SKM-1 treated with dmso at 0.1 percent for 144 hours (cell line): Measurements from ENCODE around the gene ABAT.
"Not testable (repeated sequence)": the region's sequence is repeated elsewhere in the genome, so short reads cannot be mapped to it uniquely, and the experiment has no call there.

Experiments
- DNase-seq: peaks from one replicate; lab custom pipeline; 2025; ENCODE audit not compliant: unreplicated experiment; lab: John Stamatoyannopoulos, UW

Gene ABAT

DNA sequence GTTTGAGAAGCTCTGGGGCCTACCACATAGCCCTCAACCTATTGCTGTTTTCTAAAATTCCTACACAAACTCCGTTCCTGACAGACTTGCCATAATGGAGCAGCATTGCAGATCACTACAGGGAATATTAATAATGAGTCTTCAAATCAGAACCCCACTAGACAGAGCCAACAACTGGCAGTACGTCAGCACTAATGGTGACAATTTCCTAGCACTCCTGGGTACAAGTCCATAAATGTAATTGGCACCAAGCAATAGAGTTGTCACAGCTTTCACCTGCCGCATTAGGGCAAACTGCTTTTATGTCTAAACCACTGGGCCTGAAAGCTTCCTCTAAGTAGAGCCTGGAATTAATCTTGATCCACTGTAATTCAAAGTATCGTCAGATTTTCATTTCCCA lies 25.5 kb upstream of the ABAT start:
- DNase-seq = no peak

DNA sequence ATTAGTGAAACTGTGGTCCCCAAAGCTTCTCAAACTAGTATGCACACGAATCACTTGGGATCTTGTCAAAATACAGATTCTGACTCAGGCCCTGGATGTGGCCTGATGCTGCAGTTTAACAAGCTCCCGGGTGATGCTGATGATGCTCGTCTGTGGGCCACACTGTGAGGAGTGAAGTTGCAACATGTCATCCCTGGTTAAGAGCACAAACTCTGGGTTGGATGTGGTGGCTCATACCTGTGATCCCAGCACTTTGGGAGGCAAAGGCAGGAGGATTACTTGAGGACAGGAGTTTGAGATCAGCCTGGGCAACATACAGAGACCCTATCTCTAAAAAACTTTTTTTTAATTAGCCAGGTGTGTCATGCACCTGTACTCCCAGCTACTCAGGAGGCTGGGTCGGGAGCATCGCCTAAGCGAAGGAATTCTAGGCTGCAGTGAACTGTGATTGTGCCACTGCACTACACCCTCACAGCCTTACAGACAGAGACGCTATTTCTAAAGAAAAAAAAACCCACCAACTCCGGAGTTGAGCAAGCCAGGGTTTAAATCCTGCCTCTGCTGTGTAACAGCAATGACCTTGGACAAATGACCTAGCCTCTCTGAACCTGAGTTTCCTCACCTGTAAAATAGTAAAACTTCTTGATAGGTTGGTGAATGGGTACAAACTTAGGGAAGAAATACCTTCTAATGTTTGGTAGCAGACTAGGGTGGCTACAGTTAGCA lies 24.4 kb upstream of the ABAT start:
- no peak for DNase-seq

DNA sequence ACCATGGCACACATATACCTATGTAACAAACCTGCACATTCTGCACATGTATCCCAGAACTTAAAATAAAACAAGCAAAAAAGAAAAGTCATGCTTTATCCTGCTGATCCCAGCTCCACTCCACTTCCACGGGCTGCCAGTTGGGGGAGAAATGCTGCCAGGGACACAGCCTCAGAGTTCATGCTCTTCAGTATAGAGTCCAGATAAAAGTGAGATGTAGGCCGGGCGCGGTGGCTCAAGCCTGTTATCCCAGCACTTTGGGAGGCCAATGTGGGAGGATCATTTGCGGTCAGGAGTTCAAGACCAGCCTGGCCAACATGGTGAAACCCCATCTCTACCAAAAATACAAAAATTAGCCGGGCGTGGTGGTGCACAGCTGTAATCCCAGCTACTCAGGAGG lies 22.5 kb upstream of the ABAT start:
- not testable (repeated sequence) for DNase-seq

DNA sequence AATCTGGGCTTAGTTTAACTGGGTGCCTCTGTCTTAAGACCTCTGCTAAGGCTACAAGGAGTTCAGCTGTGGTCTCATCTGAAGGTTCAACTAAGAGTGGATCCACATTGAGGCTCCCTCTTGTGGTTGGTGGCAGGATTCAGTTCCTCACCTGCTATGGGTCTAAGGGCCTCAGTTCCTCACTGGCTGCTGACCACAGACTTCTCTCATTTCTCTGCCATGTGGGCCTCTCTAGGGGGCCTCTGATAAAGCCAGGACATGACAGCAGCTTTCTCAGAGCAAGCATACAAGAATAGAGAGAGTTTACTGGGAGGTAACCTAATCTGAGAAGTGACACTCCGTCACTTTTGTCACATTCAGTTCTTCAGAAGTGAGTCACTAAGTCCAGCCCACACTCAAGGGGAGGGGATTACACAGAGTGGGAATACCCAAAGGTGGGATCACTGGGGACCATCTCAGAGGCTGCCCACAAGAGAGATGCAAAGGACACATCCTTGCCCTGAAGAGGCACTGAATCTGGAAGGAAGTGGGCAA lies 19.2 kb upstream of the ABAT start:
- peak; percentile 69 for DNase-seq

DNA sequence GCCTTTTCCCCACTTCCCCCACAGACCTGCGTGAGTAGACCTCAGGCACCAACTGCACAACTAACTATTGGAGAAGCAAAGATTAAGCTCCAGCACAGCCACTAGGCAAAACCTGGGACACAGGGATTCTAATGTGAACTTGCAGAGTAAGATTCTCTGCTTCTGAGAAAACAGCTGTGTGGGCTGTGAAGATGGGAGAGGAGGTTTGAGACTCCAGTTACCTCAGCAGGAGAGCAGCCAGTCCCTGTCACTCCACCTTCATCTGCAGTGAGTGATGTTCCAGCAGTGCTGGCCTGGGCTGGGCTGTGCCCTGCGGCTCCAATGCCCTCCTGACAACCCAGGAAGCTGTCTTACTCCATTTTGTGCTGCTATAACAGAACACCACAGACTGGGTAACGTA lies 18.0 kb upstream of the ABAT start:
- DNase-seq = no peak

DNA sequence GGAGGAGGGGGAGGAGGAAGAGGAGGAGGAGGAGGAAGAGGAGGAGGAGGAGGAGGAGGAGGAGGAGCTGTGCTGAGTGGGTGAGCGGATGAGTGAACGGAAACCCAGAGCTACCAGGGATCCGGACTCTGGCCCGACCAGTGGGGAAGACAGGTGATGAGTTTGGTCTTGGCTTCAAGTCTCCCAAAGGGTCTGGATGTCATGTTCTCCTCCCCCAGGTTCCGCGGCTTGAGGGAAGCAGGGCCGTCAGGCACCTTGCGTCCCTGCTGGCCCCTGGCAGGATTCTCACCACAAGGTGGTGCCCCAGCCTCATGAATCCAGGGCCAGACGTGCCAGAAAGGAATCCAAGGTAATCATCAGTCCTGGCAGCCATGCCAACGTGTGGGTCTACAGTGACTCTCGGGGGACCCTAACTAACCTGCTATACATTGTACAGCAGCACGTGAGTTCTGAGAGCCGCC lies 13.5 kb upstream of the ABAT start:
- peak; percentile 5 for DNase-seq

DNA sequence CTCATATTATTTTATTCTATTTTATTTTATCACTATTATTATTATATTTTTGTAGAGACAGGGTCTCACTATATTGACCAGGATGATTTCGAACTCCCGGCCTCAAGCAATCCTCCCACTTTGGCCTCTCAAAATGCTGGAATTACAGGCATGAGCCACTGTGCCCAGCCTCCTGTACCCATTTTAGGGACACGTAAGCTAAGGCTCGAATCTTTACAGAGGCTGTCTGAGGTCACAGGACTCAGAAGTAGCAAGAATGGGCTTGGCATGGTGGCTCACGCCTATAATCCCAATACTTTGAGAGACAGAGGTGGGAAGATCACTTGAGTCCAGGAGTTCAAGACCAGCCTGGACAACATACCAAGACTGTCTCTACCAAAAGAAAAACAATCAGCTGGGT lies 12.7 kb upstream of the ABAT start:
- DNase-seq = no peak

DNA sequence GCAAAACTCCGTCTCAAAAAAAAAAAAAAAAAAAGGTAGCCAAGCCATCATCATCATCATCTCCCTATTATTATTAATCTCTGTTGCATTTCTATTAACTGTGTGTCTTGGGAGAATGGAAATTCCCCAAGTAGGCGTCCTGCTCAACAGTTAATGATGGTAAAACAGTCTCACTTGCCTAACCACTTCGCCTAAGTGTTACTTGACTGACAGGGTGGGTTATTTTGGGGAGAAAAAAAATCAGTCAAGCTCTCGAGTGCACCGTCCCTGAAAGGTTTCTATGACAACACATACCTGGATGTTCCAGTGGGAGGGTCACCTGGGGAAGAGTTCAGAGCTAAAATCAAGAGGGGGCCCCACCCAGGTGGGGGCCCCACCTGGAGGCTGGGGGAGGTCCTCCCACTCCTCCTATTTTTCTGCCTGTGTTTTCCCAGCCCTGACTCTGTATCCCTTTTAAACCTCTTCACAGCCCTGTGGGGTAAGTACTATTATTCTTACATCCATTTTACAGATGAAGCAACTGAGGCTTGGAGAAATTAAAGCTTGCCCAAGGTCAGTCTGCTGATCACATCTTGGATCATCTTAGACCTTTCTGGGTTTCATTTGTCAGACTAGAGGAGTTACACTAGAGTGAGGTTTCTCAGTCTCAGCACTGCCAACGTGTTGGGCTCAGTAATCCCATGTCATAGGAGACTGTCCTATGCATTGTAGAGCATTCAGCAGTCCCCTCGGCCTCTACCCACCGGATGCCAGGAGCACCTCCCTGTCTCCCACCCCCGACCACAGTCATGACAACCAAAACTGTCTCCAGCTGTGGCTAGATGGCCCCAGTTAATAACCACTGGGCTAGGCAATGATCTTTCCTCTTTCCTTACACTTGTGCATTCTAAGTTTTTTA lies 11.0 kb upstream of the ABAT start:
- no peak for DNase-seq

DNA sequence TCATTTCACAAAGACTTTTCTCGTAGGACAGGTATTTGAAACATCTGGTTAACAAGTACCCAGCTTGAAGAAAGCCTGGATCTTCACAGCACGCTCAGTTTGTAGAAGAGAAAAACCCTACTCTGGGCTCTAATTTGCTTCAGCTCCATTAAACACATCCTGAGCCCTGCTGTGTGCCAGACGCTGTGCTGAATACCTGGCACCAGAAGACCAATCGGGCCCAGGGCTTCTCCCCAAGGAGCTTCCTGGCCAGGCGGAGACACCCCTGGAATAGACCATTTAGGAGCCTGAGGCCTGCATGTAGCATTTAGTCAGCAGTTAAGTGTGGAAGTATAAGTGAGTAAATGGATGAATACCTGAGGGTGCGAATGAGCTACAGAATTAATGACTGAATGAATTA lies 8.9 kb upstream of the ABAT start:
- no peak for DNase-seq

DNA sequence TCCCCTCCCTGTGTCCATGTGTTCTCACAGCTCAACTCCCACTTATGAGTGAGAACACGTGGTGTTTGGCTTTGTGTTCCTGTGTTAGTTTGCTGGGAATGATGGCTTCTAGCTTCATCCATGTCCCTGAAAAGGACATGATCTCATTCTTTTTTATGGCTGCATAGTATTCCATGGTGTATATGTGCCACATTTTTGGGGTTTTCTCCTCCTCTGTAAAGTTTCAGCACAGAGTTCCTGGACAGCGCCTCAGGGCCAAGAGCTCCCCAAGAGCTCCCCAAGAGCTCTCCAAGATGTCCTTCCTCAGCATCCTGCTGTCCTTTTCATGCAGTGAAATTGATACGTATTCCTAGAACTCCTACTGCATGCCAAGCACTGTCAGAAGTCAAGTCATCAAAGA lies 6.9 kb upstream of the ABAT start:
- DNase-seq = no peak

DNA sequence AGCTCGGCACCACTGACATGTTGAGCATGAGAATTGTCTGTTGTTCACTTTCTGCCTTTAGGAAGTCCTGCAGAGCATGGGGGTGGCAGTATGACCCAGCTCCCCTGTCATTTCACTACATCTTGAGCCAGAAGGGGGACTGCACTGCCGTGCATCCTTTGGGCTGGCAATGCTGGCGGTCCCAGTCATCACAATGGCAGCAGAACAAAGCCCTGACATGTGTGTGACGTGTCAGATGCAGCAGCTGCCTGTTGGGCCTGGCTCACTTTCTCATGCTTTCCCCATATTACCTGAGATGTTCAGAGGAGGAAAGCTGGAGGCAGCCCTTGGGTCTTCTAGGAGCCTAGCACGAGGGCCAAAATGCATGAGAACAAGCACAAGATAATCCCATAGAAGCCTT lies 6.3 kb upstream of the ABAT start:
- no peak for DNase-seq

DNA sequence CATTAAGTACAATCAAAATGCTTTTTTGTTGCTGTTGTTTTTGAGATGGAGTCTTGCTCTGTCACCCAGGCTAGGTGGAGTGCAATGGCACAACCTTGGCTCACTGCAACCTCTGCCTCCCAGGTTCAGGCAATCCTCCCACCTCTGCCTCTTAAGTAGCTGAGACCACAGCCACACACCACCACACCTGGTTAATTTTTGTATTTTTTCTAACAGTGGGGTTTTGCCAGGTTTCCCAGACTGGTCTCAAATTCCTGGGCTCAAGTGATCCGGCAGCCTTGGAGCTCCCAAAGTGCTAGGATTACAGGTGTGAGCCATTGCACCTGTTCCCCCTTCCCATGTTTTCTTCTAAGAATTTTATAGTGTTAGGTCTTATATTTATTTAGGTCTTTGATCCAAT lies 4.9 kb upstream of the ABAT start:
- no peak for DNase-seq

DNA sequence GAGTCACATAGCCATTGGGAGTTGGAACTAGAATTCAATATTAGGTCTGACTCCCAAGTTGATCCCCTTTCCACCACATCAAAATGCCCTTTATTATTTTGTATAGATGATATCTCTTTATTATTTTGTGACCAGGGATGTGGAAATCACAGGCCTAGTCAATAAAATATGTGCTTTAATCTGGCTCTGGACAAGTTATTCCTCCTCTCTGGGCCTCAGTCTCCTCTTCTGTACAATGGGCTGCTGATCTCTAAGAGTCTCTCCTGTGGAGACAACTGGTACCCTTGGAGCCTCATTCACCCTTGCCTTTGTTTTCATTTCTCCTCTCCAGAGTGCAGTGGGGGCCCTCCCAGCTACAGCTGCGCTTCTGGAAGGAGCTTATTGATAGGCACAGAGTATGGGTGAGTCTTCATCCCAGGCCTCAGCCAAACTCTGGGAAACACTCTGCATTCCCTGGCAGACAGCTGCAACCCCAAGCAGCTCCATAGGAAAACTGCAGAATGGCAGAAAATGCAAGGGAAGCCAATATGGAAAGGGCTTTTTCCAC lies 4.3 kb upstream of the ABAT start:
- no peak for DNase-seq

DNA sequence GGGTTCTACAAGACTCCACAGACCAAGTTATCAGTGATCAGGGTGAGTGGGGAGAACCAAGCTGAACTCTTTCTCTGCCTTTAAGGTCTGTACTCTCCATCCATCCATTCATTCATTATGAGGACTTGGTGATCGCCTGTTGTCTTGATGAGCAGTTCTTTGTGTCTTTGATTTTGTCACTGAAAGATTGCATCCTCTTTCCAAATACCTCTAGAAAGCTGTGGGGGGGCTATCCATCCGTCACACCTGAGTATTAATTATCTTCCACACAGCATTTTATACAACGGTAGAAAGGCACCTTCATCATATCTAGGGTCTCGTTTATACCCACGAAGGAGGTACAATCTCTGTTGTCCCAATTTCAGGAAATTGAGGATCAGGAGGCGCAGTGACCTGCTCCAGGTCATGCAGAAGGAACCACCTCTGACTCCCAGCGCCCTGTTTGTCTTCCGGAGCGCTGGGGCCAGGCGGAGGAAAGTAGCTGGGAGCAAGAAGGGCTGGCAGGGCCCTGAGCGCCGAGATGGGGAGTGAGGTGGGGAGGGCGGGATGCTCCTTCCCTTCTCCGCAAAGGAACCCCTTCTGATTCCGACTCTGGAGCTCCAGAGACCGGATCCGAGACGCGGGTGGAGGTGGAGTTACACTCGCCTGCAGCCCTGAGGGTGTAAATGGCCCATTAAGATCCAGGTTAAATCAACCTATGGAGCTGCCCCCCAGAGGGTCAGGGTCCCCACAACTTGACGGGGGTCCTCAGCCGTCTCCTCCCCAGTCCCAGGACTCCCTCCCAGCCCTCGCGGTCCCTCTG lies 605 bp upstream of the ABAT start:
- peak; percentile 49 for DNase-seq

DNA sequence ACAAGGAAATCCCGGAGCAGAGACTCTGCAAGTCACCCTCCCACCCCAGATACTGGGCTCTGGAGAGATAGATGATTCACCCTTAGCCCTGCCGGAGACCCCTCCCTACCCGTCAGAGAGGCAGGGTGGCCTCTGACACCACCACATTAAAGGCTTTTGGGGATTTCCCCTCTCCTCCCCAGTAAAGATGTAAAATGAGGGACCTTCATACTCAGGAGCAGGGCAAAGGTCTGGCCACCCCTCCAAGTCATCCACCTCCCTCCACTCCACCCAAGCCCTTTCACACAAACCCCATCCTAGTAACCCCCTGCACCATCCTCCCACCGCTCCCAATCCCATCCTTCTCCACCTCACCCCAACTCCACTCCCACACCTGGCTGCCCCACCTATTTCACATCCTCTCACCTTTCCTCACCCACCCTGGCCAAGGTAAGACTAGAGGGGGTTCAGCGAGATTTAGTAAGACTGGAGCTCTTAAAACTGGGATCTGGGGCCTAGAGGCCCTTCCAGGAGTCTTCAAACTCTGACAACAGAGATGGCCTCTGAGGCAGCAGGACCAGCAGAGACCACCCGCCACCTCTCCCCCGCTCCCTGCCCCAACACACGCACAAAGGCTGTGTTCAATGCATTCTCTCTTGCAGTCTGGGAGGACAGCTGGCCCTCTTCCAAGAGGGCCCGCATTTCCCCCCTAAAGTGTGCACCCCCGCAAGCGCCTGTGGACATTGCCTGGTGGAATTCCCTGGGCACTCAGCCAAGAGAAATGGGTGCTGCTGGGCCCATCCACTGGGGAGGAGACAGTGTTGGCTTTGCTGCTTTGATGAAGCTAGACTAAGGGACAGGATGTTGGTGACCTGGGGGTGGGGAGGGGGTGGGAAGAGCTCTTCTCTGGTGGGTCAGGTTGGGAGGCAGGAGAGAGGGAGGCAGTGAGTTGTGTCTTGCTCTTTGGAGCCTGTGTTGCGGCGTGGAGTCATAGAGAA lies 1.1 kb downstream of the ABAT start:
- DNase-seq = no peak

DNA sequence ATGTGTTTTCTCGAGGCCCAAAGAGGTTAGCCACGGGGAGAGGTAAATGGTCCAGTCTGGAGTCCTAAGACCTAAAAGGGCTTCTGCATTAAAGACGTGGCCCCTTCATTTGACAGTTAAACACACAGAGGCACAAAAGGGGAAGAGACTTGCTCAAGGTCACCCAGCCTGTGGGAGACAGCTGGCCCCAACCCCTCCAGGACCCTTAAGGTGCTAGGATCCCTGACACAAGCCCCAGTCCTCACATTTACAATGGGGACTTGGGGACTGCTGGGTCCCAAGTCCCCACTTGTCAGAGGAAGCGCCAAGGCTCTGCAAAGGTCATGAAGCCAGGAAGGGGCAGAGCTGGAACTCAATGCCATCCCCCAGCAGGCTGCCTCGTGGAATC lies 1.7 kb downstream of the ABAT start:
- DNase-seq = no peak

DNA sequence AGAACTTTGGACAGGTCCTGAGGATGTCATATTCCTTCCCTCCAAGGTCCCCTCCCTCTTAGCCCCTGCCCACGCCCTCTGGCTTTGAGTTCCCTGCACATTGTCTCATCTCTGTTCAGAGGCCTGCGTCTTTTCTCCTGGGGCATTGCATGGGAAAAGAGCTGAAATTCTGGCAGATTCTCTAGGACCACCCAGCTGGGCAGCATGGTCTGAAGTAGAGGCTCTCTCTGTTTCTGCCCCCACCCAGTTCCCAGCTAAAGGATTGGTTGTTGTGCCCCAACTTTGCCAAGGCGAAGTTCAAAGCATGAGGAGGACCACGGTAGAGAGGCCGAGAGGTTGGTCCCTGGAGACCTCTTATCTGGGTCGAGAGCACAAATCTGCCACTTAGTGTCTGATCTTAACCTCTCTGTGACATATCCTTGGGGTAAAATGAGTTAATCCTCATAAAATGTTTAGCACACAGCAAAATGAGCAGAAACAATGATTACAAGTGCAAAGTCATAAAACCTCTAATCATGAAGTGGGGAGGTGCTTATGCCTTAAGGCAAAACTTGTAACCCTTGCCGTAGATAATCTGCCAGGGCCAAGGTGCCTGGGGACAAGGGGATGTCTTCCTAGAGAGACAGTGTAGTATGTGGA lies 2.4 kb downstream of the ABAT start:
- no peak for DNase-seq

DNA sequence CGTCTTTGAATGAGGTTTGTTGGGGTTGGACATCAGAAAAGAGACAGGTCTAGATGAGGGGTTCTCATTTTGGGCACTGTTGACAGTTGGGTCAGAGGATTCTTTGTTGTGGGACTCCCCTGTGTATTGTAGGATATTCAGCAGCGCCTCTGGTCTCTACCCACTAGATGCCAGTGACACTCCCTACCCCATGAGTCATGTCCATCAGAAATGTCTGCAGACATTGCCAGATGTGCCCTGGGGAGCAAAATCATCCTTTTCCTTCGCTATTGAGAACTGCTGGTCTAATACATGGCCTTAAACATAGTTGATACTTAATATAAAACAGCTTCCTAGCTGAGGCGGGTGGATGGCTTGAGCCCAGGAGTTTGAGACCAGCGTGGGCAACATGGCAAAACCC lies 3.1 kb downstream of the ABAT start:
- DNase-seq = no peak
